Stimulated activated CD4-positive, alpha-beta T cell treated with anti-CD3 and anti-CD28 coated beads, Interleukin-15, amount 100 ng/mL, for 24 hours (primary cell): ENCODE results near the gene NFATC1.

Experiments
- DNase-seq: peaks from one replicate; pipeline ENCODE4 v3.0.0-alpha.2; 2020

The NFATC1 gene

GRCh38 chr18:79395761-79396404 is at the start of gene NFATC1:
NFATC1 (plus strand) TSS chr18:79395930; CDS start chr18:79396225, 295 bp downstream.
- peak; percentile 93 for DNase-seq

- DNase-seq: no peak
Measured at GRCh38 chr18:79345981-79346380, 49.7 kb upstream of the NFATC1 start.

GRCh38 chr18:79348066-79348465 is 47.7 kb upstream of the NFATC1 start:
- DNase-seq: no peak

- no peak for DNase-seq
Measured at GRCh38 chr18:79352432-79352831, 43.3 kb upstream of the NFATC1 start.

- no peak for DNase-seq
Measured at GRCh38 chr18:79353267-79353666, 42.5 kb upstream of the NFATC1 start.

- DNase-seq: no peak
Measured at GRCh38 chr18:79354350-79354749, 41.4 kb upstream of the NFATC1 start.

GRCh38 chr18:79355433-79356335 is 40.0 kb upstream of the NFATC1 start:
- DNase-seq: no peak

GRCh38 chr18:79356435-79356834 is 39.3 kb upstream of the NFATC1 start:
- DNase-seq: no peak

GRCh38 chr18:79360933-79361332 is 34.8 kb upstream of the NFATC1 start:
- no peak for DNase-seq

- DNase-seq: no peak
Measured at GRCh38 chr18:79361766-79362522, 33.8 kb upstream of the NFATC1 start.

- DNase-seq: no peak
Measured at GRCh38 chr18:79365701-79366100, 30.0 kb upstream of the NFATC1 start.

GRCh38 chr18:79366177-79367094 is 29.3 kb upstream of the NFATC1 start:
- DNase-seq: no peak

GRCh38 chr18:79367480-79367879 is 28.2 kb upstream of the NFATC1 start:
- no peak for DNase-seq

GRCh38 chr18:79367989-79368388 is 27.7 kb upstream of the NFATC1 start:
- DNase-seq: no peak

- no peak for DNase-seq
Measured at GRCh38 chr18:79368681-79369080, 27.0 kb upstream of the NFATC1 start.

GRCh38 chr18:79371561-79372121 is 24.1 kb upstream of the NFATC1 start:
- no peak for DNase-seq

- DNase-seq: no peak
Measured at GRCh38 chr18:79372461-79372860, 23.3 kb upstream of the NFATC1 start.

GRCh38 chr18:79372991-79373390 is 22.7 kb upstream of the NFATC1 start:
- DNase-seq: no peak

GRCh38 chr18:79373736-79374135 is 22.0 kb upstream of the NFATC1 start:
- no peak for DNase-seq

- no peak for DNase-seq
Measured at GRCh38 chr18:79374408-79375171, 21.1 kb upstream of the NFATC1 start.
